ENCODE data around the gene RAD17. TPM values are rescaled to one million over a fixed set of nuclear protein-coding genes. Genes with fewer than 3 reads are reported as not detected.

The RAD17 gene
- polyA plus RNA-seq, 1 donor from 2014 or later: 51.8 TPM

- Histone ChIP-seq H3K4me2 (ENCODE audit: low read length) (no peak overlapping the region), H3K79me2 (replicated peaks; ENCODE audit: insufficient read depth, low read length) (no peaks in the 10 kb centered on the region), H3K4me3 (ENCODE audit: low read length) (no peak overlapping the region)
Observed at GRCh38 chr5:69416180-69416579, 46.6 kb downstream of the RAD17 start.

GRCh38 chr5:69416699-69417098 lies 47.1 kb downstream of the RAD17 start:
- Histone ChIP-seq H2AFZ (ENCODE audit: low read depth, low read length) (no peak overlapping the region), H3K79me2 (replicated peaks; ENCODE audit: insufficient read depth, low read length) (no peaks in the 10 kb centered on the region), H3K27me3 (ENCODE audit: insufficient read depth, low read depth, low read length) (peaks cover 25% of the 10 kb centered on the region), H3K9me3 (ENCODE audit: low read length) (no peaks in the 10 kb centered on the region), H3F3A (ENCODE audit: insufficient read depth, low read length, poor library complexity, severe bottlenecking) (no peaks in the 10 kb centered on the region), H3K4me3 (ENCODE audit: low read length) (no peak overlapping the region), H3K36me3 (ENCODE audit: insufficient read depth, low read length) (peaks cover 5% of the 10 kb centered on the region), H3K9ac (ENCODE audit: low read length) (no peak overlapping the region), H3K9me2 (ENCODE audit: insufficient read depth, low read length) (no peaks in the 10 kb centered on the region), H3K27ac (ENCODE audit: low read length) (no peak overlapping the region), H3K4me2 (ENCODE audit: low read length) (no peak overlapping the region), H4K20me1 (ENCODE audit: insufficient read depth) (no peaks in the 10 kb centered on the region)
- no peak for TF ChIP-seq SMC3 (conservative IDR thresholded peaks at IDR 0.05; ENCODE audit: poor library complexity)
- TF ChIP-seq POLR2AphosphoS5 (IDR thresholded peaks at IDR 0.05): no peak
- no peak for TF ChIP-seq CTCF (IDR thresholded peaks at IDR 0.05; ENCODE audit: poor library complexity, severe bottlenecking)
- TF ChIP-seq TAF1 (IDR thresholded peaks at IDR 0.05; ENCODE audit: low read depth): no peak
- no peak for TF ChIP-seq REST (IDR thresholded peaks at IDR 0.05; ENCODE audit: borderline replicate concordance)
- TF ChIP-seq EZH2 (IDR thresholded peaks at IDR 0.05; ENCODE audit: borderline replicate concordance, insufficient read depth, low read length, poor library complexity, severe bottlenecking): no peak
- no peak for TF ChIP-seq EP300 (conservative IDR thresholded peaks at IDR 0.05; ENCODE audit: poor library complexity, severe bottlenecking)

More at GRCh38 chr5:69416180-69416579, 46.6 kb downstream of the RAD17 start:
- H3K27ac ChIP-seq (ENCODE audit: low read length): no peak overlapping the region
- peaks cover 25% of the 10 kb centered on the region for H3K27me3 ChIP-seq (ENCODE audit: insufficient read depth, low read depth, low read length)
- no peak for TF ChIP-seq SMC3 (conservative IDR thresholded peaks at IDR 0.05; ENCODE audit: poor library complexity)
- TF ChIP-seq POLR2AphosphoS5 (IDR thresholded peaks at IDR 0.05): no peak
- TF ChIP-seq EZH2 (IDR thresholded peaks at IDR 0.05; ENCODE audit: borderline replicate concordance, insufficient read depth, low read length, poor library complexity, severe bottlenecking): no peak
- no peak for TF ChIP-seq CTCF (IDR thresholded peaks at IDR 0.05; ENCODE audit: poor library complexity, severe bottlenecking)
- TF ChIP-seq EP300 (conservative IDR thresholded peaks at IDR 0.05; ENCODE audit: poor library complexity, severe bottlenecking): no peak
- TF ChIP-seq MXI1 (conservative IDR thresholded peaks at IDR 0.05; ENCODE audit: poor library complexity, severe bottlenecking): no peak
- TF ChIP-seq REST (IDR thresholded peaks at IDR 0.05; ENCODE audit: borderline replicate concordance): no peak
- TF ChIP-seq RAD21 (conservative IDR thresholded peaks at IDR 0.05): no peak
- no peak for TF ChIP-seq TAF1 (IDR thresholded peaks at IDR 0.05; ENCODE audit: low read depth)
- no peak overlapping the region for H2AFZ ChIP-seq (ENCODE audit: low read depth, low read length)
- no peaks in the 10 kb centered on the region for H3K9me3 ChIP-seq (ENCODE audit: low read length)
- no peaks in the 10 kb centered on the region for H3F3A ChIP-seq (ENCODE audit: insufficient read depth, low read length, poor library complexity, severe bottlenecking)
- no peaks in the 10 kb centered on the region for H4K20me1 ChIP-seq (ENCODE audit: insufficient read depth)
- H3K36me3 ChIP-seq (ENCODE audit: insufficient read depth, low read length): peaks cover 9% of the 10 kb centered on the region
- no peak overlapping the region for H3K9ac ChIP-seq (ENCODE audit: low read length)
- H3K9me2 ChIP-seq (ENCODE audit: insufficient read depth, low read length): no peaks in the 10 kb centered on the region

Data from neural cell (in vitro differentiated cells).